Fibroblast of the aortic adventitia (primary cell): ENCODE measurements around the gene ZNF829. TPM values are rescaled to one million over a fixed set of nuclear protein-coding genes. Genes with fewer than 3 reads are reported as not detected.
A peak's percentile ranks its signal among the peaks of the same experiment; 100 is the strongest.

ENCODE experiments used
- DNase-seq: peaks from one replicate; pipeline ENCODE4 v3.0.0-alpha.2; 2010; ENCODE audit warnings: low read depth
- H3K4me3 ChIP-seq: 2 replicates; pipeline ENCODE4 v1.5.1; 2011; ENCODE audit warnings: low read depth, mild to moderate bottlenecking, control low read depth, low read length, moderate library complexity
- CTCF ChIP-seq: IDR thresholded peaks from 2 replicates; pipeline ENCODE4 v1.5.1; 2011; ENCODE audit warnings: mild to moderate bottlenecking, low read length, control low read depth, inconsistent platforms; ENCODE audit not compliant: insufficient read depth
- total RNA-seq: library from RNA; depleted of rRNA; stranded (reverse); fragments of >200 nt; gene quantifications from 2 replicates; pipeline ENCODE4 v1.2.3, GENCODE V29; 2012; ENCODE audit warnings: low replicate concordance

ZNF829 gene
- total RNA-seq = 5.2 and 5.5 TPM in 2 replicates

GRCh38 chr19:36915992-36916830, at the start of gene ZNF829, which contains the start of gene ZNF568:
Gene ZNF829 (minus strand): TSS chr19:36916291. CDS start chr19:36915167, 1,124 bp downstream.
Gene ZNF568 (plus strand): TSS chr19:36916332. CDS start chr19:36922771, 6,439 bp downstream.
- peak within 1 kb of the TSS; percentile 93 for H3K4me3 ChIP-seq
- TF ChIP-seq CTCF = peak; percentile 71
- peak; percentile 87 for DNase-seq

GRCh38 chr19:36963280-36963679, 47.2 kb upstream of the ZNF829 start:
- H3K4me3 ChIP-seq = no peak overlapping the region
- TF ChIP-seq CTCF = no peak
- DNase-seq = no peak

GRCh38 chr19:36962346-36962745, 46.3 kb upstream of the ZNF829 start:
- H3K4me3 ChIP-seq = no peak overlapping the region
- no peak for DNase-seq
- TF ChIP-seq CTCF = no peak

- no peak for DNase-seq
- TF ChIP-seq CTCF = no peak
- no peak overlapping the region for H3K4me3 ChIP-seq
These were observed 34.4 kb upstream of the ZNF829 start for GRCh38 chr19:36950335-36951119.

- no peak overlapping the region for H3K4me3 ChIP-seq
- no peak for DNase-seq
- no peak for TF ChIP-seq CTCF
These were observed 23.1 kb upstream of the ZNF829 start for GRCh38 chr19:36939153-36939552.

GRCh38 chr19:36931684-36932083, 15.6 kb upstream of the ZNF829 start:
- DNase-seq = no peak
- H3K4me3 ChIP-seq = no peak overlapping the region
- no peak for TF ChIP-seq CTCF
